Fibroblast of lung (primary cell): ENCODE results near the gene MYBPC1. TPM values are rescaled to one million over a fixed set of nuclear protein-coding genes. Genes with fewer than 3 reads are reported as not detected.
"Not testable (repeated sequence)": the region's sequence is repeated elsewhere in the genome, so short reads cannot be mapped to it uniquely, and the experiment has no call there.

ENCODE experiments used
- DNase-seq, 2 donors: peaks; one replicate each; pipeline versions ENCODE4 v3.0.0 to v3.0.0-alpha.2; 2010; ENCODE audit warnings: low read depth in 2 of 2
- H2AFZ ChIP-seq: 2 replicates; pipeline ENCODE4 v1.5.1; 2012; ENCODE audit warnings: low read length, control low read depth, inconsistent platforms
- H3K27ac ChIP-seq: 2 replicates; pipeline ENCODE4 v1.5.1; 2011; ENCODE audit warnings: low read length, control low read depth; ENCODE audit not compliant: insufficient read depth
- H3K27me3 ChIP-seq: 2 replicates; pipeline ENCODE4 v1.5.1; 2011; ENCODE audit warnings: mild to moderate bottlenecking, low read length; ENCODE audit not compliant: control insufficient read depth, insufficient read depth
- H3K36me3 ChIP-seq: 2 replicates; pipeline ENCODE4 v1.5.1; 2011; ENCODE audit warnings: low read length; ENCODE audit not compliant: control insufficient read depth, insufficient read depth
- H3K4me1 ChIP-seq: 2 replicates; pipeline ENCODE4 v1.5.1; 2011; ENCODE audit warnings: low read length; ENCODE audit not compliant: control insufficient read depth, insufficient read depth; ENCODE audit errors: extremely low read depth
- H3K4me2 ChIP-seq: 2 replicates; pipeline ENCODE4 v1.5.1; 2011; ENCODE audit warnings: low read length, control low read depth; ENCODE audit not compliant: insufficient read depth; ENCODE audit errors: extremely low read depth
- H3K4me3 ChIP-seq, 4 experiments: fragments of 200-600 bp in 1 of 4; sonication (generic) in 1 of 4; replicated peaks in 1 of 4; 2 replicates each; pipeline ENCODE4 v1.5.1; 2011 to 2016; ENCODE audit warnings: low read length in 4 of 4, low read depth in 3 of 4, mild to moderate bottlenecking in 3 of 4, control low read depth in 2 of 4, inconsistent platforms in 1 of 4, mixed read lengths in 1 of 4; ENCODE audit not compliant: insufficient read depth in 1 of 4; ENCODE audit errors: control extremely low read depth in 1 of 4
- H3K79me2 ChIP-seq: 2 replicates; pipeline ENCODE4 v1.5.1; 2012; ENCODE audit warnings: mild to moderate bottlenecking, low read length, inconsistent platforms; ENCODE audit not compliant: control insufficient read depth, insufficient read depth
- H3K9ac ChIP-seq: 2 replicates; pipeline ENCODE4 v1.5.1; 2011; ENCODE audit warnings: mild to moderate bottlenecking, low read length, control low read depth; ENCODE audit not compliant: insufficient read depth
- H3K9me3 ChIP-seq: 2 replicates; pipeline ENCODE4 v1.5.1; 2012; ENCODE audit warnings: low read depth, low read length; ENCODE audit not compliant: control insufficient read depth, insufficient read depth
- H4K20me1 ChIP-seq: 2 replicates; pipeline ENCODE4 v1.5.1; 2011; ENCODE audit warnings: low read length; ENCODE audit not compliant: control insufficient read depth, insufficient read depth; ENCODE audit errors: extremely low read depth
- EZH2 ChIP-seq: IDR thresholded peaks from 2 replicates; pipeline ENCODE4 v1.5.1; 2012; ENCODE audit warnings: low read length, control low read depth, mild to moderate bottlenecking; ENCODE audit errors: missing control alignments
- polyA plus RNA-seq, 2 donors: library from polyadenylated mRNA; depleted of rRNA in 1 of 2; stranded (reverse) in 1 of 2; unstranded in 1 of 2; fragments of >200 nt; gene quantifications; 2 replicates each; pipeline ENCODE4 v1.2.1, GENCODE V29; 2011 to 2012; ENCODE audit warnings: missing spikeins in 1 of 2
- total RNA-seq: library from RNA; depleted of rRNA; stranded (reverse); fragments of >200 nt; gene quantifications from 2 replicates; pipeline ENCODE4 v1.2.1, GENCODE V29; 2014
- TF ChIP-seq, protein P1 (sequence below), 2 donors: IDR thresholded peaks in 1 of 2; conservative IDR thresholded peaks in 1 of 2; 1 replicate in 1 of 2; 2 replicates in 1 of 2; pipeline ENCODE4 v1.5.1; 2011 to 2012; ENCODE audit warnings: low read length in 2 of 2, control low read depth in 1 of 2, inconsistent platforms in 1 of 2, low read depth in 1 of 2, mild to moderate bottlenecking in 1 of 2

The MYBPC1 gene
- total and polyA plus RNA-seq, 2 donors (not counting 1 experiment from before 2014, with no cell fraction given): not detected

DNA sequence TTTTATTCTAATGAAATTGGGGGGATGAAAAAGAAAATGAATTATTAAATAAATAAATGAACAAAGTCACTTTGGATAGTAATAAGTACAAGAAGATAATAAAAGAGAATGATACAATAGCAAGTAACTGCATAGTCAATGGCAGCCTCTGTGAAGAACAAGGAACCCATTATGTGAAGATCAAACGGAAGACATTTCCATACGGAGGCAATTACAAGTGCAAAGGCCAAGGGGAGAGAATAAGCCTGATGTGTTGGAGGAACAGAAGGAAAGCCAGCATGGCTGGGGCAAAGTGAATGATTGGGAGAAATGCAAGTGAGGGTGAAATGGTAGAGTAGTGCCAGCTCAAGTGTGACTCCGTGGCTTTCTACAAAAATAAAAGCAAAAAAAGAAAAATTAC lies 58.7 kb downstream of the MYBPC1 start:
- H3K4me1 ChIP-seq: no peaks in the 10 kb centered on the region
- H3K9me3 ChIP-seq: no peaks in the 10 kb centered on the region
- no peaks in the 10 kb centered on the region for H4K20me1 ChIP-seq
- H3K4me3 ChIP-seq: no peak overlapping the region
- H2AFZ ChIP-seq: no peak overlapping the region
- no peak for TF ChIP-seq EZH2
- TF ChIP-seq, protein P1, sequence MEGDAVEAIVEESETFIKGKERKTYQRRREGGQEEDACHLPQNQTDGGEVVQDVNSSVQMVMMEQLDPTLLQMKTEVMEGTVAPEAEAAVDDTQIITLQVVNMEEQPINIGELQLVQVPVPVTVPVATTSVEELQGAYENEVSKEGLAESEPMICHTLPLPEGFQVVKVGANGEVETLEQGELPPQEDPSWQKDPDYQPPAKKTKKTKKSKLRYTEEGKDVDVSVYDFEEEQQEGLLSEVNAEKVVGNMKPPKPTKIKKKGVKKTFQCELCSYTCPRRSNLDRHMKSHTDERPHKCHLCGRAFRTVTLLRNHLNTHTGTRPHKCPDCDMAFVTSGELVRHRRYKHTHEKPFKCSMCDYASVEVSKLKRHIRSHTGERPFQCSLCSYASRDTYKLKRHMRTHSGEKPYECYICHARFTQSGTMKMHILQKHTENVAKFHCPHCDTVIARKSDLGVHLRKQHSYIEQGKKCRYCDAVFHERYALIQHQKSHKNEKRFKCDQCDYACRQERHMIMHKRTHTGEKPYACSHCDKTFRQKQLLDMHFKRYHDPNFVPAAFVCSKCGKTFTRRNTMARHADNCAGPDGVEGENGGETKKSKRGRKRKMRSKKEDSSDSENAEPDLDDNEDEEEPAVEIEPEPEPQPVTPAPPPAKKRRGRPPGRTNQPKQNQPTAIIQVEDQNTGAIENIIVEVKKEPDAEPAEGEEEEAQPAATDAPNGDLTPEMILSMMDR (conservative IDR thresholded peaks at IDR 0.05 in 1 of 2, IDR thresholded peaks at IDR 0.05 in 1 of 2; ENCODE audit: low read depth in 1 of 2, low read length in 2 of 2): no peak
- no peak overlapping the region for H3K4me2 ChIP-seq
- H3K9ac ChIP-seq: no peak overlapping the region
- no peak for DNase-seq
- no peak overlapping the region for H3K27ac ChIP-seq
- no peaks in the 10 kb centered on the region for H3K36me3 ChIP-seq
- H3K27me3 ChIP-seq: no peaks in the 10 kb centered on the region
- no peaks in the 10 kb centered on the region for H3K79me2 ChIP-seq

DNA sequence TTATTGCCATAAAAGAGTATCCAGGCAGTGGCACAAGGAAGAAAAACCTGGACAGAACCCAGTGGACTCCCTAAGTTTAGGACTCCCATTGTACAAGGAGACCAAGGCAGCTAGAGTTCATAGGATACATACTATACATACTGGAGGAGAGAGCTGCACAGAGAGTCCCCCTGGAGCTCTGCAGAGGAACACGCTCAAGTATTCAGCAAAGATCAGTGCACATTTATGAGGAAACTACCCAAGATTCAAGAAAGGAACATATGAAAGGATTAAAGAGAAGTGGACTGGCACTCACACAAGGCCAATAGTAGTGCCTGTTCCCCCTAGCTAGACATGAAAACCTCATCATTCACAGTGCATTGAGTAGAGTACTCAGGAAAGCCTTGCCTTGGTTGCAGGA lies 59.7 kb downstream of the MYBPC1 start:
- Histone ChIP-seq H3K9ac (no peak overlapping the region), H3K27ac (no peak overlapping the region), H3K4me1 (no peaks in the 10 kb centered on the region), H2AFZ (no peak overlapping the region), H3K4me2 (no peak overlapping the region), H3K9me3 (no peaks in the 10 kb centered on the region), H3K27me3 (no peaks in the 10 kb centered on the region), H3K36me3 (no peaks in the 10 kb centered on the region), H4K20me1 (no peaks in the 10 kb centered on the region), H3K79me2 (no peaks in the 10 kb centered on the region), H3K4me3 (no peak overlapping the region)
- DNase-seq: no peak
- TF ChIP-seq EZH2: no peak
- TF ChIP-seq, protein P1 (conservative IDR thresholded peaks at IDR 0.05 in 1 of 2, IDR thresholded peaks at IDR 0.05 in 1 of 2; ENCODE audit: low read depth in 1 of 2, low read length in 2 of 2): no peak

DNA sequence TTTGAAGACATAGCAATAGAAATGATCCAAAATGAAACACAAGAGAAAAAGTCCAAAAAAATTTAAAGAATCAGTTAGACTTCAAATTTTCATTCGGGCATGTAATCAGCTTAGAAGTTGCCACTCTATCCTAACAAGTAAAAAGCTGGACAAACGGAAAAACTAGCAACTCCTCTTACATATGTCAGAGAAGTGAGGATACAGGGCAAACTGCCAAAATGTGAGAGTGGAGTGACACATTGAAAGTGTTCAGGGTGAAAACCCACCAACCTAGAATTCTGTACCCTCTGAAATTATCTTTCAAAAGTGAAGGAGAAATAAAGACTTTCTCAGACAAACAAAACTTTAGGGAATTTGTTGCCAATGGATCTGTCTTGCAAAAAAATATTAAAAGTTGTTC lies 60.6 kb downstream of the MYBPC1 start:
- DNase-seq: no peak
- Histone ChIP-seq H4K20me1 (no peaks in the 10 kb centered on the region), H3K36me3 (no peaks in the 10 kb centered on the region), H3K27ac (no peak overlapping the region), H3K79me2 (no peaks in the 10 kb centered on the region), H3K4me3 (no peak overlapping the region), H3K4me1 (no peaks in the 10 kb centered on the region), H3K27me3 (no peaks in the 10 kb centered on the region), H2AFZ (no peak overlapping the region), H3K9me3 (no peaks in the 10 kb centered on the region), H3K9ac (no peak overlapping the region), H3K4me2 (no peak overlapping the region)
- no peak for TF ChIP-seq EZH2
- TF ChIP-seq, protein P1 (conservative IDR thresholded peaks at IDR 0.05 in 1 of 2, IDR thresholded peaks at IDR 0.05 in 1 of 2; ENCODE audit: low read depth in 1 of 2, low read length in 2 of 2): no peak

DNA sequence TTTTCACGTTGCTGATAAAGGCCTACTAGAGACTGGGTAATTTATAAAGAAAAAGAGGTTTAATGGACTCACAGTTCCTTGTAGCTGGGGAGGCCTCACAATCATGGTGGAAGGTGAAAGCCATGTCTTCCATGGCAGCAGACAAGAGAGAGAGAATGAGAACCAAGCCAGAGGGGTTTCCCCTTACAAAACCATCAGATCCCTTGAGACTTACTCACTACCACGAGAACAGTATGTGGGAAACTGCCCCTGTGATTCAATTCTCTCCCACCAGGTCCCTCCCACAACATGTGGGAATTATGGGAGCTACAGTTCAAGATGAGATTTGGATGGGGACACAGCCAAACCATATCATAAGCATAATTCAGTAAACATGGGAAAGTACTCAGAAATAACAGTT lies 65.9 kb downstream of the MYBPC1 start:
- not testable (repeated sequence) for H4K20me1 ChIP-seq, H3K79me2 ChIP-seq, H3K4me2 ChIP-seq, H3K36me3 ChIP-seq, H3K27me3 ChIP-seq, DNase-seq, H2AFZ ChIP-seq, H3K4me1 ChIP-seq, H3K9ac ChIP-seq, H3K9me3 ChIP-seq, H3K27ac ChIP-seq, H3K4me3 ChIP-seq
